Testis (tissue), 2 donors: ENCODE data around the gene LAMA3.

Experiments used
- POLR2A ChIP-seq: fragments of 450-650 bp; IDR thresholded peaks from one replicate; pipeline ENCODE4 v1.6.1; 2017; ENCODE audit warnings: antibody characterized with exemption, mild to moderate bottlenecking, moderate library complexity
- TF ChIP-seq, protein P1 (sequence below), 3 experiments: fragments of 450-650 bp in 2 of 3; fragments of 200-600 bp in 1 of 3; sonication (generic) in 1 of 3; IDR thresholded peaks; one replicate each; pipeline ENCODE4 v1.5.1; 2016 to 2019; ENCODE audit warnings: antibody characterized with exemption in 3 of 3, mild to moderate bottlenecking in 2 of 3, moderate library complexity in 1 of 3

DNA sequence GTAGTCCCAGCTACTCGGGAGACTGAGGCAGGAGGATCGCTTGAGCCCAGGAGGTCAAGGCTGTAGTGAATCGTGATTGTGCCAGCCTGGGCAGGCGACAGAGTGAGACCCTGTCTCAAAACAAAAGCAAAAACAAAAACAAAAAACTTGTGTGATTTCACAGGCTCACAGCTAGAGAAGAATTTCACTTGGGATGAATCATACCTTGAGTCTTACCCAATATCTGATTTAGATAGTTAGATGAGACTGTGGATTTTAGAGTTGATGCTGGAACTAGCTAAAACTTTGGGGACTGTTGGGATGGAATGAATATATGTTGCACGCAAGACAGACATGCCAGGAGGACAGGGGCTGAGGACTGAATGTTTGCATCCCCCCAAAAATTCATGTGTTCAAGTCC is 31.0 kb upstream of the LAMA3 start:
- TF ChIP-seq, protein P1, sequence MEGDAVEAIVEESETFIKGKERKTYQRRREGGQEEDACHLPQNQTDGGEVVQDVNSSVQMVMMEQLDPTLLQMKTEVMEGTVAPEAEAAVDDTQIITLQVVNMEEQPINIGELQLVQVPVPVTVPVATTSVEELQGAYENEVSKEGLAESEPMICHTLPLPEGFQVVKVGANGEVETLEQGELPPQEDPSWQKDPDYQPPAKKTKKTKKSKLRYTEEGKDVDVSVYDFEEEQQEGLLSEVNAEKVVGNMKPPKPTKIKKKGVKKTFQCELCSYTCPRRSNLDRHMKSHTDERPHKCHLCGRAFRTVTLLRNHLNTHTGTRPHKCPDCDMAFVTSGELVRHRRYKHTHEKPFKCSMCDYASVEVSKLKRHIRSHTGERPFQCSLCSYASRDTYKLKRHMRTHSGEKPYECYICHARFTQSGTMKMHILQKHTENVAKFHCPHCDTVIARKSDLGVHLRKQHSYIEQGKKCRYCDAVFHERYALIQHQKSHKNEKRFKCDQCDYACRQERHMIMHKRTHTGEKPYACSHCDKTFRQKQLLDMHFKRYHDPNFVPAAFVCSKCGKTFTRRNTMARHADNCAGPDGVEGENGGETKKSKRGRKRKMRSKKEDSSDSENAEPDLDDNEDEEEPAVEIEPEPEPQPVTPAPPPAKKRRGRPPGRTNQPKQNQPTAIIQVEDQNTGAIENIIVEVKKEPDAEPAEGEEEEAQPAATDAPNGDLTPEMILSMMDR (IDR thresholded peaks at IDR 0.05) = no peak
- TF ChIP-seq POLR2A = no peak
